ENCODE results near the gene AGBL5. TPM values are rescaled to one million over a fixed set of nuclear protein-coding genes. Genes with fewer than 3 reads are reported as not detected.

AGBL5 gene
- total RNA-seq, 1 donor from 2014 or later: 6.8 TPM

Other genes with a start within 250 kb of the AGBL5 start
- gene DPYSL5, start 203.5 kb upstream of the AGBL5 start, total RNA-seq: not detected
- 57.9 TPM for gene MAPRE3, start 81.0 kb upstream of the AGBL5 start, total RNA-seq
- gene TMEM214, start 18.7 kb upstream of the AGBL5 start, total RNA-seq: 28.2 TPM
- 393 TPM for gene OST4, start 20.0 kb downstream of the AGBL5 start, total RNA-seq
- gene EMILIN1, start 26.9 kb downstream of the AGBL5 start, total RNA-seq: 17.4 TPM
- gene KHK, start 35.1 kb downstream of the AGBL5 start, total RNA-seq: 3.3 TPM
- 1.4 TPM for gene CGREF1, start 67.5 kb downstream of the AGBL5 start, total RNA-seq
- 4.0 TPM for gene ABHD1, start 72.1 kb downstream of the AGBL5 start, total RNA-seq
- gene PREB, start 83.0 kb downstream of the AGBL5 start, total RNA-seq: 50.6 TPM
- not detected for gene PRR30, start 87.7 kb downstream of the AGBL5 start, total RNA-seq
- gene TCF23, start 97.3 kb downstream of the AGBL5 start, total RNA-seq: not detected
- gene ATRAID, start 160.4 kb downstream of the AGBL5 start, total RNA-seq: 109 TPM
- 12.3 TPM for gene SLC5A6, start 160.6 kb downstream of the AGBL5 start, total RNA-seq
- gene CAD, start 165.7 kb downstream of the AGBL5 start, total RNA-seq: 8.6 TPM
- 10.4 TPM for gene SLC30A3, start 211.4 kb downstream of the AGBL5 start, total RNA-seq
- 2.3 TPM for gene DNAJC5G, start 223.8 kb downstream of the AGBL5 start, total RNA-seq
- 301 TPM for gene TRIM54, start 230.8 kb downstream of the AGBL5 start, total RNA-seq